H54 (cell line): ENCODE data around the gene PRRG4.

Experiments
- DNase-seq: peaks from one replicate; pipeline ENCODE4 v3.0.0; 2011; ENCODE audit warnings: low spot score, mixed read lengths; ENCODE audit not compliant: insufficient read length
- FAIRE-seq: peaks from 3 replicates; lab custom pipeline; 2011; peaks lifted over from hg19 to GRCh38; lab: Jason Lieb, UNC
- POLR2A ChIP-seq: IDR thresholded peaks from 2 replicates; pipeline ENCODE4 v1.6.1; 2011; ENCODE audit warnings: low read depth, mild to moderate bottlenecking, low read length

PRRG4 gene

DNA sequence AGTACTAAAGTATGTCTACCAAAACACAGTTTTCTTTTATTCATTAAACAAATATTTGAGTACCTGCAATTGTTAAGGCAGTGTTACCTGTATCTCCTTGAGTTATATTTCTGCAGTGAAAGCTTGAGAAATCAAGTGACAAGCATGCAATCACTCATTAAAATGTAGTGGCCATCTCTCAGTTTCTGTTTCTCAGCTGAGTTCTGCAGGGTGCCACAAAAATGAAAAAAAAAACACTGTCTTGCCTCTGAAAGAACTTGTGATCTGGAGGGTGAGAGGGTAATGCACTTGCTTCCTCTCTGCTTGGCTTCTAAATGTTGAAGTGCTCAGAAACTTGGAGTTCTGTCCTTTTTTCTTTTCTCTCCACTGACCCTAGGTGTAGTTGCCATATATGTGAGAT lies 69.7 kb downstream of the PRRG4 start:
- no peak for TF ChIP-seq POLR2A
- no peak for DNase-seq
- no peak for FAIRE-seq

GRCh38 chr11:32902089-32902665 lies 72.5 kb downstream of the PRRG4 start:
- DNase-seq (no peak), FAIRE-seq (no peak)
- no peak for TF ChIP-seq POLR2A

DNA sequence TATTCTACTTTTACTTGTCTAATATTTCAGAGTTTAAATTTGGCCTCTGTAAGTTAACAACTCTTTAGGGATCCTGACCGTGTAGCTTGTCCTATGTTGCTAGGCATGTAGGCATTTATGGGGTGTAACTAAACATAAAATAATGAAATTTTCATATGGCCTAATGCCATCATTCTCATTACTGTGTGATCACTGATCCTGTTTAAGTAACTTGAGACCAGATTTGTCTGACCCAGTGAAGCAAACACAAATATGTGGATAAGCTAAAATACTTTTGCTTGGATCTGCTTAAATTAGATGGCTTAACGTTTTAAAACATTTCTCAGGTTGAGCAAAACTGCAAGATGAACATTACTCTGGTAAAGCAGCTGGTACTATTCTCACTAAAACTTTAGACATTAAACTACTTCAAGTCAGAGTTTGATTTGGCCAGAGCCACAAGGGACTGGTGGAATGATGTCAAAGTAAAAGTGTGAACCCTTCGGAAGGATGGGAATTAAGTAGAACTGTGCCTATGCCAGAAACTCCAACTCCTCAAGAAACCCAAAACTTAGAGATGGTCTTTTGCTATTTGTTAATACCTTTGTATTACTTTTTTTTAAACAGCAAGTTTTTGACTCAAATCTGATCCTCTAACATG lies 75.4 kb downstream of the PRRG4 start:
- no peak for FAIRE-seq
- no peak for TF ChIP-seq POLR2A
- DNase-seq = no peak
